Parathyroid adenoma (tissue), 2 donors: ENCODE measurements around the gene PCDHA1.

Experiments
- H2AFZ ChIP-seq: fragments of 300-600 bp; sonication (generic); one replicate; pipeline ENCODE4 v1.7.0; 2017; ENCODE audit warnings: antibody characterized with exemption, mild to moderate bottlenecking
- H3K27ac ChIP-seq: fragments of 300-600 bp; sonication (generic); one replicate; pipeline ENCODE4 v1.7.0; 2017
- H3K27me3 ChIP-seq: fragments of 300-600 bp; sonication (generic); one replicate; pipeline ENCODE4 v1.7.0; 2017; ENCODE audit warnings: low read length; ENCODE audit not compliant: control insufficient read depth, insufficient read depth
- H3K36me3 ChIP-seq: fragments of 300-600 bp; sonication (generic); one replicate; pipeline ENCODE4 v1.7.0; 2017; ENCODE audit warnings: low read length; ENCODE audit not compliant: control insufficient read depth, insufficient read depth
- H3K4me1 ChIP-seq: fragments of 300-600 bp; sonication (generic); one replicate; pipeline ENCODE4 v1.7.0; 2017; ENCODE audit warnings: control low read depth
- H3K4me2 ChIP-seq: fragments of 300-600 bp; sonication (generic); one replicate; pipeline ENCODE4 v1.7.0; 2017; ENCODE audit warnings: low read length
- H3K4me3 ChIP-seq: fragments of 300-600 bp; sonication (generic); one replicate; pipeline ENCODE4 v1.7.0; 2017; ENCODE audit warnings: low read depth, low read length
- H3K79me2 ChIP-seq: fragments of 300-600 bp; sonication (generic); one replicate; pipeline ENCODE4 v1.7.0; 2017; ENCODE audit warnings: control low read depth
- H3K9ac ChIP-seq: fragments of 300-600 bp; sonication (generic); one replicate; pipeline ENCODE4 v1.7.0; 2017; ENCODE audit warnings: mild to moderate bottlenecking
- H3K9me3 ChIP-seq: fragments of 300-600 bp; sonication (generic); one replicate; pipeline ENCODE4 v1.7.0; 2017; ENCODE audit warnings: low read length; ENCODE audit not compliant: control insufficient read depth
- CTCF ChIP-seq: fragments of 300-600 bp; sonication (generic); IDR thresholded peaks from one replicate; pipeline ENCODE4 v1.7.0; 2017; ENCODE audit warnings: antibody characterized with exemption, mild to moderate bottlenecking
- donor health status: primary hyperparathyroidism.

Gene PCDHA1

DNA sequence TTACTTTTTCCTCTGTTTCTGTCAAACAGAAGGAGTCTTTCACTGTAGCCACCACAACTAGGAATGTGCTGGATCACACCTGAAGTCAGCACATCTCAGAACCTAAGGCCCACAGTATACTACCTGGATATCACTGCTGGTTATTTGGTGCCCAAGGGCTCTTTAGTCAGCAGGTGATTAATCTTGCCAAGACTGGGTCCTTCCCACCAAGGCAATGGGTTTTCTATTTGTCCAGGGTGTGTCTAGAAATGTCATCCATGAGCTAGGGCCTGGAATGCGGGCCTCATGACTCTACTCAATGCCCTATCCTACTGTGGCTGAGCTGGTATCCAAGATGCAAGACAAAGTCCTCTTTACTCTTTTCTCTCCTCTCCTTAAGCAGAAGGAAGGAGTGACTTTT is 130.4 kb downstream of the PCDHA1 start:
- no peak overlapping the region for H3K27ac ChIP-seq
- H2AFZ ChIP-seq = no peak overlapping the region
- H3K36me3 ChIP-seq = no peaks in the 10 kb centered on the region
- H3K4me3 ChIP-seq = no peak overlapping the region
- peaks cover 31% of the 10 kb centered on the region for H3K79me2 ChIP-seq
- no peak for TF ChIP-seq CTCF
- H3K4me2 ChIP-seq = no peak overlapping the region
- no peaks in the 10 kb centered on the region for H3K4me1 ChIP-seq
- no peaks in the 10 kb centered on the region for H3K9me3 ChIP-seq
- H3K27me3 ChIP-seq = no peaks in the 10 kb centered on the region
- H3K9ac ChIP-seq = no peak overlapping the region

GRCh38 chr5:140923601-140924000 is 137.7 kb downstream of the PCDHA1 start:
- no peaks in the 10 kb centered on the region for H3K27me3 ChIP-seq
- no peak for TF ChIP-seq CTCF

GRCh38 chr5:140925806-140926442 is 140.0 kb downstream of the PCDHA1 start, which contains the start of gene PCDHAC1:
Gene PCDHAC1 (plus strand): TSS chr5:140926299. CDS start chr5:140926893, 594 bp downstream.
- Histone ChIP-seq H3K36me3 (no peaks in the 10 kb centered on the region), H3K79me2 (peaks cover 4% of the 10 kb centered on the region), H2AFZ (peak within 1 kb of the TSS; percentile 94), H3K4me3 (peak within 1 kb of the TSS; percentile 77), H3K27me3 (no peaks in the 10 kb centered on the region), H3K9ac (peak within 1 kb of the TSS; percentile 61), H3K9me3 (no peaks in the 10 kb centered on the region), H3K4me1 (peaks cover 6% of the 10 kb centered on the region), H3K4me2 (peak within 1 kb of the TSS; percentile 90), H3K27ac (peak within 1 kb of the TSS; percentile 87)
- no peak for TF ChIP-seq CTCF

More at GRCh38 chr5:140923601-140924000, 137.7 kb downstream of the PCDHA1 start:
- Histone ChIP-seq H3K9ac (no peak overlapping the region), H3K4me3 (no peak overlapping the region), H3K79me2 (peaks cover 4% of the 10 kb centered on the region), H3K36me3 (no peaks in the 10 kb centered on the region), H3K4me1 (no peaks in the 10 kb centered on the region), H3K4me2 (no peak overlapping the region), H3K9me3 (no peaks in the 10 kb centered on the region), H3K27ac (no peak overlapping the region), H2AFZ (no peak overlapping the region)

- no peaks in the 10 kb centered on the region for H3K36me3 ChIP-seq
- H3K27ac ChIP-seq = peak overlapping the region; percentile 87
- H3K4me3 ChIP-seq = peak overlapping the region; percentile 77
- peak overlapping the region; percentile 61 for H3K9ac ChIP-seq
- H3K9me3 ChIP-seq = no peaks in the 10 kb centered on the region
- H3K27me3 ChIP-seq = no peaks in the 10 kb centered on the region
- H2AFZ ChIP-seq = peak overlapping the region; percentile 94
- TF ChIP-seq CTCF = peak; percentile 91
- peaks cover 4% of the 10 kb centered on the region for H3K79me2 ChIP-seq
- peak overlapping the region; percentile 90 for H3K4me2 ChIP-seq
- peaks cover 6% of the 10 kb centered on the region for H3K4me1 ChIP-seq
These were observed 140.7 kb downstream of the PCDHA1 start for GRCh38 chr5:140926443-140927227.
